H1 (cell line): Measurements from ENCODE around the gene MORC2. TPM values are rescaled to one million over a fixed set of nuclear protein-coding genes. Genes with fewer than 3 reads are reported as not detected.

ENCODE experiments used
- GTF2F1 ChIP-seq: IDR thresholded peaks from 2 replicates; pipeline ENCODE4 v1.6.1; 2012; ENCODE audit warnings: low read depth, low read length, improper control_type of control experiment, borderline replicate concordance
- RNF2 ChIP-seq: fragments of 200-900, 300-1000 bp; sonication (generic); IDR thresholded peaks from 2 replicates; pipeline ENCODE4 v1.7.1; 2016; ENCODE audit warnings: borderline replicate concordance, low read depth, mild to moderate bottlenecking, antibody characterized with exemption, low read length; ENCODE audit not compliant: poor library complexity, severe bottlenecking; ENCODE audit errors: missing control alignments
- polyA plus RNA-seq, 7 experiments: library from polyadenylated mRNA; depleted of rRNA in 3 of 7; stranded (reverse) in 5 of 7; unstranded in 2 of 7; fragments of >200 nt in 5 of 7; fragments of 200-250 nt in 2 of 7; gene quantifications; 1 replicate in 5 of 7; 2 replicates in 1 of 7; 4 replicates in 1 of 7; pipeline versions ENCODE4 v1.2.1 to v1.2.3, GENCODE V29; 2011 to 2013; ENCODE audit warnings: missing spikeins in 2 of 7, mixed read lengths in 2 of 7
- total RNA-seq: library from RNA; stranded (reverse); fragmentation: NEBNext Ultra II Directional; extraction: Animal tissue kit (Norgen Biotek cat#: 25700); gene quantifications from 2 replicates; pipeline ENCODE4 v1.2.1, GENCODE V29; 2021

MORC2 gene
- total and polyA plus RNA-seq, 2 of the 8 experiments (the other 6 are each of a cell fraction or from before 2014, with no cell fraction given), result 15.4 to 68.0 TPM

DNA sequence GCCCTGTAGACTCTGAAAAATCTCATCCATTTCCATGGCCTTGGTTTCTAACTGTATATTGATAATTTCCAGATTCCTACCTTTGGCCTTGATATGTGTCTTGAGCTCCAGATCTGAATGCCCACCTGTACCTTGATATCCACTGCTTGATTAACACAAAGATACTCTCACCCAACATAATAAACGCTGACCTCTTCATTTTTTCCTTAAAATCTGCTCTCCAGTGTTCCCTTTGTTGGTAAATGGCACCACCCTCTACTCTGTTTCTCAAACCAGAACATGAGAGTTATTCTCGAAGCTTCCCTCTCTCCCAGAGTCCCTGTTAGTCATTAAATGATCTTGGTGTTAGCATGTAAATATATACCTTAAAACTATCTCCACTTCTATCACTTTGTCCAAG lies 13.9 kb upstream of the MORC2 start (continued):
- TF ChIP-seq GTF2F1 (no peak), RNF2 (no peak)
- TF ChIP-seq, all 59 proteins: peak for 0
